ENCODE data around the gene TEKT4.

DNA sequence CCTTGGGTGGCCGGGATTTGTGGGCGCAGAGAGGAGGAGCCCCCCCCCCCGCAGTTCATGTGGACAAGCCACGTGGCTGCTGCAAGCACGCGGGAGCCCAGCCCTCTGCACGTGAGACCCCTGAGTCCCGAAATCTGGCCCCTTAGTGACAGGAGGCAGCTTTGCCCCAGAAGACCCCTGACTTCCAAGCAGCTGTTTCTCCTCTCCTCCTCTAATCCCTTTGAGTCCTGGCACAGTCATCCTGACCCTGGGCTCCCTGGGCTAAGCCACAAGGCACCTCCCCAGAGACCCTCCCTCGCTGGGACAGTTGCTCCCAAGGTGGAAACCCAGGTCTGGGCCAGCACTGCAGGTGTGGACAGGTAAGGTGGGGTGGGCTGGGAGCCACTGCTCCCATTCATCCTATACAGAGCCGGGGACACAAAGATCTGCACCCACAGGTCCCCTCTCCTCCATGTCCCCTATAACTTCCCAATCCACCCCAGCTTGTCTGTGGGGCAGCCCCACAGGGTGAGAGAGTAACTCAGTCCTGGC, 923 bp downstream of the TEKT4 start:
- TF ChIP-seq ZNF274 (IDR thresholded peaks at IDR 0.05; ENCODE audit: low read depth, low read length) (no peak), SUZ12 (IDR thresholded peaks at IDR 0.05; ENCODE audit: extremely low read depth, insufficient read depth, insufficient read length) (no peak)
